SW 1271 (cell line): ENCODE results near the gene PDE1A.

Source experiments
- DNase-seq, 2 experiments: peaks; one replicate each; lab custom pipeline; 2025; lab: John Stamatoyannopoulos, UW

Gene PDE1A

DNA sequence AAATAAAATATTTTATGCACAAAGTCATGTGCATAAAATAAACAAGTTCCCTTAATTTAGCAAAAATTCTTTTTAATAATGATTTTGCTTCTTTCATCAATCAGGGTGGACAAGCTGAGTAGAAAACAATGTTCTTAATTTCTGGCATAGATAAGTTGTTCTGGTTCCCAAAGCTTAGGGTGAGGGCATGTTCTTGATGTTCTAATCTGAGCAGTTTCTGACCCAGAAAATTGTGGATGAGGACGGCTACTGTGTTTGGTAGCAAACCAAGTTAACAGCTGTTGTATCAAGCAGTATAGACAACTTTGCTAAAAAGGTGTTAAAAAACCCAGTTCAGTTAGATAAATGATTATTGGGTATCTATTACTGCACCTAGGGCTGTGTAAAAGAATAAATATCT is 158.9 kb downstream of the PDE1A start:
- no peak for DNase-seq

DNA sequence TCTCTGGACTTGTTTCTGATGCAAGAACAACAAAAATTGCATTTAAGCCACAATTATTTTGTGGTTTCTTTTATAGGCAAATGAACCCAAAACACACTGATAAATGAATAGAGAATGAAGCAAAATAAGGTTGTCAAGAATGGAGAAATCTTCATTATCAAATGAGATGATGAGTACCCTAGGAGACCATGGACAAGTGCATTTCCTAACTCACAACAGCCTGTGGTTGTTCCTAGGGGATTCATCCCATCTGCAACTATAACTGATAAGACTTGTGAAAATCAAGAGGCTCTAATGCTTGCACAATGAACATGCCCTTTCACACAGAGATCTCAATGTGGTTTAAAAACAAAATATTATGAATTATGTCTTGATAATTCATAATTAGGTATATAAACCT is 159.9 kb downstream of the PDE1A start:
- DNase-seq: no peak

DNA sequence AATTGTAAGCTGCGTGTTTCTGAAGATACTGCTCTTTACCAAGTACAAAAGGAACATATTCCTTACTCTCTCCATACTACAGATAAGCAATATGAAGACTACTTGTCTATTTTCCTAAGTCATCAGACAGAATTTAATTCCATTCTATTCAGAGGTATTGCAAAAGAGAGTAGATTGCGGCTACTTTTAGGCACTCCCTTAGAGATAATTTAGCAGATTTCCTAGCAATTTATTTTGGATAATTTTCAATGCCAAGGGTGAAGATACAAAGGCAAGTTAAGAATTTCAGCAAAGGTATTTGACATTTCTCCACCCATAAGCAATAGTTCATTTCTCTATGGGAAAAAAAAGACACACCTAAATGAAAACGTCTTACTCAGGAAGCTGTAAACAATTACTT is 161.1 kb downstream of the PDE1A start:
- no peak for DNase-seq

DNA sequence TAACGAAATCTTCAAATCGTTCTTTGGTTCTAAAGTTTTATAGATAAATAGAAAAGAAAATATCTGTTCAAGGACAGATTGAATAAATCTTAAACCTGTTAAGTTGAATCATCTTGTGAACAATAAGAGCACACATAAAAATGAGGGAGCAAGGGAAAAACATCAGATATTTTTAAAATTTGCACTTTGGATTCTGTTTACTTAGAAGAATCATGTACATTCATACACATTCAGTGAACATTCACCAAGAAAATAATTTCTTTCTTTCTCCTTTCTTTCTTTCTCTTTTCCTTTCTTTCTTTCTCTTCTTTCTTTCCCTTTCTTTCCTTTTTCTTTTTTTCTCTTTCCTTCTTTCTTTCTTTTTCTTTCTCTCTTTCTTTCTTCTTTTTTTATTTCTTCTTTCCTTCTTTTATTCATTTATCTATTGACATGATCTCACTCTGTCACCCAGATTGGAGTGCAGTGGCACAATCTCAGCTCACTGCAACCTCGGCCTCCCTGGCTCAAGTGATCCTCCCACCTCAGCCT is 164.9 kb downstream of the PDE1A start:
- no peak for DNase-seq

DNA sequence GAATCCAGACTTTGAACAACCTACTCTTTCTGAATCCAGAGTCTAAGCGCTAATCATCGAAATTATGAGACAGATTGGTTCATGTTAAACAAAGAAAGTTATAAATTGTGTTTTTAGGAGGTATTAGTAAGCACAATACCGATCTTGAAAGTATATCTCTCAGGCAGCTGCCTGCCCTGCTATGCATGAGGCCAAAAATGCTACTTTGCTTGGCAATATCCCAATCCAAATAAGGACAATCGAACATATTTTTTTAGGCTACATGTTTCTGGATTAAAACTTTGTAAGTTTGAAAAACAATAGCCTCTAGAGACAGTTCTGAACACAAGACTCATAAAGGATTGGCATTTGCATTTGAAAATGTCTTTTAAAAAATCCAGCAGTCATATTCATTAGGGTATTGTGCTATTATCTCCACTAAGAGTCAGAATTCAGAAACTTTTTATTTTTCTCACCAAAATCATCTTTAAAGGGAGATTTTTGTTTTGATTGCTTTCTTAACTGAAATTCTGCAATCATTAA is 167.1 kb downstream of the PDE1A start:
- no peak for DNase-seq

DNA sequence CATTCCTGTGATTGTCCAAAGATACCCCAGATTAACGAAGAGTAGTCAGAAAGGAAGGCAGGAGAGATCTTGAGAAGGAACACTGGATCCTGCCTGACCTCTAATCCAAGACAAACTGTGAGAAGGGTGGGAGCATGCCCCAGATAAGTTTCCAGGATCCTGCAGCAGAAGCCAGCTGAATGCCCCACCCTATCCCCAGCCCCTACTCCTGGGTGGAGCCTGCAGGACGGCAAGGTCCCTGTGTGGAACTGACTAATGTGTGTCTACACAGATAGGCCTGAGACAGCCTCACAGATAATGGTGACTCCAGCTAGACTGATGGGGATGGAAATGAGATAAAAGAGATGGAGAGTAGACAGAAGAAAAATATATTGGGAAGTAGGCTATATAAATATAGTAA is 174.3 kb downstream of the PDE1A start:
- no peak for DNase-seq

DNA sequence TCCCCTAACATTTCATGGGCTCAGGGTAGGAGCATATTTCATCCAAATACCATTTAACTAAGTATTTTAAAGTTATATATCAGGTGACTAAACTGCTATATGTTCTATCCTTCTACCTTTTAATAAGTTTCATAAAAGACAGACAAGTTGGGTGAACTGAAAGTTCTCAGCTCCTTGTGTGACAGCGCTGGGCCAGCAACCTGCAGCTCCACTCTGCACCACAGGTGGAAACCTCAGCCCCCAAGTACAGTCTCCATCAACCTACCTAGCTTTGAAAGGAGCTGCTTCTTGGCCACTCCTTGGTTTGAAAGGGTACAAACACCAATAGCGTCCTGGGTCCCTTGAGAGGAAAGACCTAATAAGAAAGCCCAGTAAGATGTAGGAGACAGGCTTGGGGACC is 177.9 kb downstream of the PDE1A start:
- DNase-seq: no peak

DNA sequence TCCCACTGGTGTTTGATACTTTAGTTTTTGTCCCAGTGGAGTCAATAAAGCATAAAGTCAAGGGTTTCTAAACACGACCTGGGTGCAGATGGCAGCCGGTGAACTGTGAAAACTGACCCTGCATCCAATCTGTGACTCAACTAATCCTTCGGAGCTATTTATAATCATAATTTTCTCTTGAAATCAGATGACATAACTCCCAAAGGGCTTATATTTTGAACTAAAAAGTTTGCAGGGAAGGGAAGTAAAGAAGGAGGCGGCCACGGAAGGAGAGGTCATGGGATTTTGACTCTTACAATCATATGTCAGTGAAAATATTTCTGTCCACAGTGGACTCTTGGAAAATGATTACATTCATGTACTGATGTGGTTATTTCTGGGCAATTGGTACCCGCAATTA is 178.5 kb downstream of the PDE1A start:
- DNase-seq: no peak

DNA sequence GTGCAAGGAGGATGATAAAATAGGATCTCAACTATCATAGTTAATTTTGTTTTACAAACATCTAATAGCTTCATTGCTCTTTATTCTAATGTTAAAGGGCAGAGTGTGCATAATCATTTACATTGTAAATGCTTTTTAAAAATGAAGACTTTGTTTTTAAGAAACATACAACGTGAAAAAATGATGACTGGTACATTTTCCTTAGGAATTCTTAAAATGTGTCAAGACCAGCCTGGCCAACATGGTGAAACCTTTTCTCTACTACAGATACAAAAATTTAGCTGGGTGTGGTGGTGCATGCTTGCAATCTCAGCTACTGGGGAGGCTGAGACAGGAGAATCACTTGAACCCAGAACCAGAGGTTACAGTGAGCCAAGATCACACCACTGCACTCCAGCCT is 179.0 kb downstream of the PDE1A start:
- no peak for DNase-seq

DNA sequence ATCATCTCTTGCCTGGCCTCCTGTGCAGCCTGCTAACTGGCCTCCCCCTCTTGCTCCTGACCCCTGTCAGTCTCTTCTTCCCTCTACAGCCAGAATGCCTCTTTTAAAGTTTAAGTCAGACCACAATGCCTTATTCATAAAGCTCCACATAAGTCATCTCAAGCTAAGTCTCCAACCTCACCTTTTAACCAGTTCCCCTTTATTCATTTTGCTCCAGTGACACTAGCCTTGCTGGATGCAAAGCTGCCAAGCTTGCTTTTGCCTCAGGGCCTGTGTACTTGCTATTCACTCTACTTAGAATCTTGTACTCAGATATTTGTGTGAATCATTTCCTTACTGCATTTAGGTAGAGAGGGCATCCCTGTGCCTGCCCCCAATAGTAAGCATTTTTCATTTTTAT is 180.9 kb downstream of the PDE1A start:
- DNase-seq: no peak

DNA sequence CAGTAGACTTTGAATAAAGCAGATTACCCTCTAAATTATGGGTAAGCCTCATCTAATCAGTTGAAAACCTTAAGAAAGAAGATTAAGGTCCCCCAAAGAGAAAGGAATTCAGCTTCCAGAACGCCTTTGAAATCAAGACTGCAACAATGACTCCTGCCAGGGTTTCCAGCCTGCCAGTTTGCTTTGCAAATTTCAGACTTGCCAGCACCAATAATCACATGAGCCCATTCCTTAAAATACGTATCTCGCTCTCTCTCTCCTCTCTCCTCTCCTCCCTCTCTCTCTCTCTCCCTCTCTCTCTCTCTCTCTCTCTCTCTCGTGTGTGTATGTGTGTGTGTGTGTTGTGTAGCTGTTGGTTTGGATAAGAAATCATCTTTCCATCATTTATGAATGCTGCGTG is 184.2 kb downstream of the PDE1A start:
- DNase-seq: no peak

DNA sequence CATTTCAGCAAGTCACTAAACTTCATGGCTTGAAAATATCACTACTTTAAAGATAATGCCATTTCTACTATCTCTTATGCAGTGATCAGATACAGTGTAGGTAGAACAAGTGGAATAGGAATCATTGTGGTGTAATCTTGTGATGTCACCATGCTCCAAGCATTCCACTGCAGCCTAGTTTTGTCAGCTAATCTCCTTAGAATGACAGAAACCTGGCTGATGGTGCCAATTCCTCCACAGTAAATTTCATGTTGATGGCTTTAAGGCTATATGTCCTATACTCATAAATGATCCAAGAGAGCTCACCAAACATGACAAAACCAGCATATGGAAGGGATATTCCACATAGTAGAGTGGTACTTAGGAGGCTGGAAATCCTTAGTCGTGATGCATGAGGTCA is 184.9 kb downstream of the PDE1A start:
- DNase-seq: no peak

DNA sequence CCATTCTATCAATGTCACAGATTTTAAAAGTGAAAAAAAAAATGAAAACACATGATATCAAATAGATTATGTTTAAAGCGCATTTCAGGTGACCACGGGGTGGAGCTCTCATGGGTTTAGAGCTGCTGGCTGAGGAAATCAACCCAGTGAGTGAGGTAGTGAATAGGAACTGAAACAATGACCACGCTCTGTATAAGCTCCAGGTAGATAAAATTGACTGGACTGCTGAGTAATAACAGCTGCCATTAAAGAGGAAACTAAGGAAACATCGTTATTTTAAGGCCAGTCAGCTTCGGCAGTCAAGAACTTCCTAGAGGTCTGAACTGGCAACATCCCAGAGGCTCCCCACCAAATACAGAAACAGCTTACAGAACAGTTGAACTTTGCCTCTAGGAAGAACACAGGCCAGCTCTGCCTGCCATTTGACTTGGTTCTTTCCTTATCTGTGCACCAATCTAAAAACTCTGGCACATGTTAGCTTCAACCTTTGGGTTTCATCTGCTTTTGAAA is 185.9 kb downstream of the PDE1A start:
- peak in 1 of 2 experiments; percentile 17 for DNase-seq

DNA sequence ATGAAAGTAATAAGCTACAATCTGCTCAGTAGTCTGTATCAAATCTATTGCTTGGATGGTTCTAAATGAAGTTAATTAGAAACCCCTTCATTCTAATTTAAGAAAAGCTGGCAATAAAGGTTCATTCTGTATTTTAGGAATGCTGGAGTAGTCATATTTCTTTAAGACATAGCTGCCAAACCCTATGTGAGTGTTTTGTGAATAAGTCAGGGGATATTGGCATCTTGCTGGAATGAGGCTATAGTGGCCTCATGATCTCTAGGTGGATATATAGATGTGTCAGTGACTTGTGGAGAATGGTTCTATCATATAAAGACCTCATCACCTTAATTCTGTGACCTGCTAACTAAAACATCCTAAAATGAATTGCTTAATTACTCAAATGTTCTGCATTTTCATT is 196.3 kb downstream of the PDE1A start:
- no peak for DNase-seq

DNA sequence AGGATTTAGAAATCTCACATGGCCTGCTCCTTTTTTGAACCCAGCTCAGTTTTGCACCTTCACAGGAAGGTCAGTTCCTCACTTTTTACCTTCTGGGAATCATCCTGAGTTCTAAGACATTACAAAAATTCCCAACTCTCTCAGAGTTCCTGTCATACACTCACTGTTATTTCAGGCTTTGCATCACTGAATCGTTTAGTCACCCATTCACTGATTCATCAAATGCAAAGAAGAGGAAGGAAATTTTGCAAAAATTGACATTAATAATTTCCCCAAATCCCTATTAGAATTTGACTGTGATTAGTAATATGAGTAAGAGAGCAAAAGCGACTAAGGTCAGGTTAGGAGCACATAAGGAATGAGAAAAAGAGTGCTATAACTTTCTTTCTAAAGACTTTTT is 197.5 kb downstream of the PDE1A start:
- DNase-seq: no peak

DNA sequence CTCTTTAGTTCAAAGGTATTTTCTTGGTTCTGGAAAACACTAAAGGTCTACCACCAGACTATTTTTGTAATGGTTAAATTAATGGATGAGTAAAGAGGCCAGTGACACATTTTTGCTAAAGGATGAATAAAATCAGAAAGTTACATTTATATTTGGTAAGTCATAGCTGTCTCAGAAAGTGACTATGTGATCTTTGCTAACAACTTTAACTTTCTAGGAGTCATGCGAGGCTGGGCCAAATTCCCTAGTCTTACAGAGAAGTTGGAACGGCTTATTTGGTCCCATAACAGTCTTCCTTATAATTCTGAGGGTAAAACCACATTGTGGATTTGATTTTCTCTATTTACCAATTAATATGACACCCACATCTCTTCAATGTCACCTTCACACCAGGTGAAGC is 198.1 kb downstream of the PDE1A start:
- DNase-seq: no peak

DNA sequence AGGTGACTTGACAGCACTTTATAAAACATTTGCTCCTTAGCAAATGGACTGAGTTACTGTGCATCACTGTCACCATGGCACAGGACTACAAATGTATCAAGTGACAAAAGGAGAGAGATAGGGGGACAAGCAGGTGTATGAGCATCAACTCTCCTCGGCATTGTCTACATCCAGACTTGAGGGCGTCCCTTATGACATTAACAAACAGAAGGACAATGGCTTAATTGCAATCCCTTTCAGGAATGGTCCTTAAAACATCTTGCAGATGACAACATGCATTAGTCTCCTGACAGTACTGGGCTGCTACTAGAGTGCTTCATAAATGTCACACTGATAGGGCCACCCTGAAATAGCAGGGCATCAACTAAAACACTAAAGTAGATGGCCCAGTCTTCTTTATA is 198.8 kb downstream of the PDE1A start:
- DNase-seq: no peak

DNA sequence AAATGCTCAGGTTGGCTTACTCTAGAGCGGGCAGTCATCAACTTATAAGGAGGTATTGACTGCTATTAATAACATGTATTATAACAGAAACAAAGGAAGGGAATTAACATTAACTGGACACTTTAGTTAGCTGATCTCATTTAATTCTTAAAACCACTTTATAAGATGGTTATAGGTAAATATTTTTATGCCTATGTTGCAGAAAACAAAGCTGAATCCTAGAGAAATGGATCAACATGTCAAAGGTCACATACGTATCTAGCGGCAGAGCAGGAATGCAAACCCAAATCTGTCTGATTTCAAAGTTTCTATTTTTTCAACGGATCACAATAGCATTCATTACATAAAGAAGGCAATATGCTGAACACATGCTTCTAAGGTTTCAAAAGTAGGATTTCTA is 200.0 kb downstream of the PDE1A start:
- no peak for DNase-seq

DNA sequence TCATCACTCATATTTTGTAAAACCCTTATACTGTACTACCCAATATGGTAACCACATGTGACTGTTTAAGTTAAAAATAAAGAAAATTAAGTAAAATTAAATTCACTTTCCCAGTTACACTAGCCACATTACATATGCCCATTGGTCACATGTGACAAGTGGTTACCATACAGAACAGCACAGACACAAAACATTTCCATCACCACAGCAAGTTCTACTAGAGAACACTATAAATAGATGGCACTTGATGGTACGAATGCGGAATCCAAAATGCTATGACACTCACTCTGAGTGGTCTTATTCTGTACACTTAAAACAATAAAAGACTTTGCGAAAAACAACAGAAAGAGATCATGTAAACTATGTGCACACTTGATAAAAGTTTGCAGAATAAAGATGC is 202.2 kb downstream of the PDE1A start:
- DNase-seq: no peak

DNA sequence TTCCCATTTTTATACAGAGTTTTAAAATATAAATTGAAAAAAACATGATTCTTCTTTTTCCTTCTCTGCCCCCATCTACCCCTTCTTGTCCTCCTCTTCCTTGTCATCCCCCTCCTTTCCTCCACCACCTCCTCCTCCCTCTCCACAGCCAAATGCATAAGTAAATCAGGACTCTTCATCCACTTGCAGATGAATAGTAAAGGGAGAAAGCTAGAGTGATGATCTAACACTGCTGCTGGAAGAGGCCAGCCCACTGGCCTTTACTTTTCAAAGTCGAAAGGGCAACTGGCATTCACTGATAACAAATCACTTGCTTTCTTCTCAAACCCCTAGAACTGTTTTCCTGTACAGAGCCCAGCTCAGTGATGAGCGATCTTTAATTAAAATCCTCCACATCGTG is 205.8 kb downstream of the PDE1A start:
- DNase-seq: no peak

DNA sequence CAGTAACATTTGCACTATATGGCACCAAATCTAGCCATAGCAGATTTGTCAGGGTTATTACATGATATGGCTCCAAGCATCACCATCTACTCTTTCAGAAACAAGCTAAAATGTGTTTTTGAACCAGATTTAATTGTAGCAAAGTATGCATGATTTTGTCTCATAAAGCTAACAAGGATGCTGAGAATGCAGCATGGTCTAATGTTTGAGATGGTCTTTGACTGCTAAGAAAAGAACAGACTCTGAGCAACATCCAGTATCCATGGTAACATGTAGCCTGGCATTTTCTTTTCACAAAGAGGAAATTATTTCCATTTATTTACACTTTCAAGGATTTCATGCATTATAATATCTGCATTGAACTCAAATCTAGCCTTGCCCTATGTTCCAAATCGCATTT is 206.5 kb downstream of the PDE1A start:
- DNase-seq: no peak

DNA sequence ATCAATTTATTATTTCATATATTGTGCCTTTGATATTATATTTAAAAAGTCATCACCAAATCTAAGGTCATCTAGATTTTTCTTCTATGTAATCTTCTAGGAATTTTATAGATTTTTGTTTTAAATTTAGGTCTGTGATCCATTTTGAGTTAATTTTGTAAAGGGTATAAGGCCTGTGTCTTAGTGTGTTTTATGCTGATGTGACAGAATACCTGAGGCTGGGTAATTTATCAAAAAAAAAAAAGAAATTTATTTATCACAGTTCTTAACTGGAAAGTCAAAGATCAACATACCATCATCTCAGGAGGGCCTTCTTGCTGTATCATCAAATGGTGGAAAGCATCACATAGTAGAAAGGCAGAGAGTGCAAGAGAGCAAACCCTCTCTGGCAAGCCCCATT is 216.2 kb downstream of the PDE1A start:
- DNase-seq: no peak

DNA sequence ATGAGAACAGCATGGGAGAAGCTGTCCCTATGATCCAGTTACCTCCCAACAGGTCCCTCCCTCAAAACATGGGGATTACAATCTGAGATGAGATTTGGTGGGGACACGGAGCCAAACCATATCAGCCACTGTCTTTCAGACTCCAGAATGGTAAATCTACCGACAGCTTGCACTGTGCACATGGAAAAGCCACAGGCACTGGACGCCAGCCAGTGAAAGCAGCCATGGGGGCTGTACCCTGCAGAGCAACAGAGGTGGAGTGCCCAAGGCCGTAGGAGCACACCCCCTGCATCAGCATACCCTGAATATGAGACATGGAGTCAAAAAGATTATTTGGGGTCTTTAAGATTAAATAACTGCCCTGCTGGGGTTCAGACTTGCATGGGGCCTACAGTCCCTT is 218.4 kb downstream of the PDE1A start:
- no peak for DNase-seq

DNA sequence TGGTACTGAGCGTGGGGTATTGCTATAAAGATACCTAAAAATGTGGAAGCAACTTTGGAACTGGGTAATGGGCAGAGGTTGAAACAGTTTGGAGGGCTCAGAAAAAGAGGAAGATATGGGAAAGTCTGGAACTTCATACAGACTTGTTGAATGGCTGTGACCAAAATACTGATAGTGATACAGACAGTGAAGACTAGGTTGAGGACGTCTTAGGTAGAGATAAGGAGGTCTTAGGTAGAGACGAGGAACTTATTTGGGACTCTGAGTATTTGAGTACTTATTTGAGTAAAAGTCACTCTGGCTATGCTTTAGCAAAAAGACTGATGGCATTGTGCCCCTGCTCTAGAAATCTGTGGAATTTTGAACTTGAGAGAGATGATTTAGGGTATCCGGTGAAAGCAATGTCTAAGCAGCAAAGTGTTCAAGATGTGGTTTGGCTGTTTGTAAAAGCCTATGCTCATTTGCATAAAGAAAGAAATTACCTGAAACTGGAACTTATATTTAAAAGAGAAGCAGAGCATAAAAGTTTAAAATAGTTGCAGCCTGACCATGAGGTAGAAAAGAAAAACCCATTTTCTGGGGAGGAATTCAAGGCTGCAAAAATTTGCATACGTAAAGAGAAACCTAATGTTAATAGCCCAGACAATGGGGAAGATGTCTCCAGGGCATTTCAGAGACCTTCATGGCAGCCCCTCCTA is 219.6 kb downstream of the PDE1A start:
- DNase-seq: no peak
